ENCODE results near the gene F2R. TPM values are rescaled to one million over a fixed set of nuclear protein-coding genes. Genes with fewer than 3 reads are reported as not detected.

The F2R gene
- total and polyA plus RNA-seq, 5 donors = 4.3 to 22.1 (median 8.0) TPM

DNA sequence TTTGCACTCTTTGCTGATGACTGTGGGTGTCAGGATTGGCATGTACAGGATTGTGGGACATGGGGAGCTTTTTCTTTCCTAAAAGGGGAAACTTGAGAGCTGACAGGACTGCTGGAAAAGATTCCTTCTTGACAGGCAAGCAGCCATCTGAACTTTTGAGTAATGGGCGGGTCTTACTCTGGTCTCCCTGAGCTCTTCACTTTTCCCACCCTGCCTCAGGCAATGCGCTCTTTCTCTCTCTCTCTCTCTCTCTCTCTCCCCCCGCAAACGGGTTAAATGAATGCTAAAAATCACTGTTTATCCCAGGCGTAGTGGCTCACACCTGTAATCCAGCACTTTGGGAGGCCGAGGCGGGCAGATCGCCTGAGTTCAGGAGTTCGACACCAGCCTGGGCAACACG is 65.8 kb downstream of the F2R start:
- Histone ChIP-seq H3K4me1 (ENCODE audit: control insufficient read depth, insufficient read depth, low read length) (no peaks in the 10 kb centered on the region), H3K27ac (ENCODE audit: low read length) (no peak overlapping the region), H3K9me3 (ENCODE audit: control insufficient read depth, low read length) (no peaks in the 10 kb centered on the region), H3K27me3 (ENCODE audit: control insufficient read depth, insufficient read depth) (no peaks in the 10 kb centered on the region), H3K4me3 (ENCODE audit: low read length) (no peak overlapping the region)
- DNase-seq = no peak
- intact Hi-C loops (cut with DNase I) = no loop called here
- no peak for ATAC-seq
- WGBS = 88% methylated on average over 10 of the region's 10 CpGs

DNA sequence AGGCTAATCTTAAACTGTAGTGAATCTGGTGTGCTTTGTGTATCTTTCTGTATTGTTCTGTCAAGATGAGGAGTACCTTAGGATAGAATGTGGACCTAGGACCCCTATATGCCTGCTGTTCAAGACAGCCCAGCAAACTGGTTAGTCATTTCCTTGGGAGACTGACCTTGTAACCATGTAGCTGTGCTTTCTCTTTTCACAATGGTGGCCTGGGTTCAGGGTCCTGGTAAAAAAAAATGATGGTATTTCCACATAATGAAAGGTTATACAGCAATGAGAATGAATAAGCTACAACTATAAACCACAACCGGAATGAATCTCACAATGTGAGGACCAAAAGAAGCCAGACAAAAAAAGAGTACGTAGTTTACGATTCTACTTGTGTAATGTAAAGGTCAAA is 66.5 kb downstream of the F2R start:
- H3K27me3 ChIP-seq (ENCODE audit: control insufficient read depth, insufficient read depth) = no peaks in the 10 kb centered on the region
- DNase-seq (no peak), ATAC-seq (no peak)
- WGBS = 94% methylated on average over 3 of the region's 3 CpGs
- no peak overlapping the region for H3K4me3 ChIP-seq (ENCODE audit: low read length)
- no peaks in the 10 kb centered on the region for H3K9me3 ChIP-seq (ENCODE audit: control insufficient read depth, low read length)
- H3K27ac ChIP-seq (ENCODE audit: low read length) = no peak overlapping the region
- no peaks in the 10 kb centered on the region for H3K4me1 ChIP-seq (ENCODE audit: control insufficient read depth, insufficient read depth, low read length)
- intact Hi-C loops (cut with DNase I) = no loop called here

Other genes with a start within 250 kb of the F2R start
- gene F2RL2, start 92.7 kb upstream of the F2R start, total RNA-seq = 1 to 10 TPM in 1 of 4 donors, under 1 TPM in 3; 0.11 to 1.4 (median 0.32) TPM
- gene F2RL2, start 92.7 kb upstream of the F2R start, polyA plus RNA-seq = 0.11 TPM
- 1 to 10 TPM; 1.3 to 3.3 (median 1.9) TPM for gene F2RL1, start 102.9 kb downstream of the F2R start, total RNA-seq
- gene F2RL1, start 102.9 kb downstream of the F2R start, polyA plus RNA-seq = 0.68 TPM
- not detected for gene S100Z, start 133.9 kb downstream of the F2R start, total RNA-seq
- gene S100Z, start 133.9 kb downstream of the F2R start, polyA plus RNA-seq = not detected
- 1 to 10 TPM; 3.0 to 5.0 (median 4.3) TPM for gene CRHBP, start 236.9 kb downstream of the F2R start, total RNA-seq
- 4.5 TPM for gene CRHBP, start 236.9 kb downstream of the F2R start, polyA plus RNA-seq